NCI-H226 (cell line): ENCODE results near the gene CYP4Z1.
"Not testable (repeated sequence)": the region's sequence is repeated elsewhere in the genome, so short reads cannot be mapped to it uniquely, and the experiment has no call there.

Source experiments
- DNase-seq: peaks from one replicate; pipeline ENCODE4 v3.0.0-alpha.2; 2015

CYP4Z1 gene

GRCh38 chr1:47128854-47129253 is 61.8 kb downstream of the CYP4Z1 start:
- DNase-seq, result not testable (repeated sequence)

DNA sequence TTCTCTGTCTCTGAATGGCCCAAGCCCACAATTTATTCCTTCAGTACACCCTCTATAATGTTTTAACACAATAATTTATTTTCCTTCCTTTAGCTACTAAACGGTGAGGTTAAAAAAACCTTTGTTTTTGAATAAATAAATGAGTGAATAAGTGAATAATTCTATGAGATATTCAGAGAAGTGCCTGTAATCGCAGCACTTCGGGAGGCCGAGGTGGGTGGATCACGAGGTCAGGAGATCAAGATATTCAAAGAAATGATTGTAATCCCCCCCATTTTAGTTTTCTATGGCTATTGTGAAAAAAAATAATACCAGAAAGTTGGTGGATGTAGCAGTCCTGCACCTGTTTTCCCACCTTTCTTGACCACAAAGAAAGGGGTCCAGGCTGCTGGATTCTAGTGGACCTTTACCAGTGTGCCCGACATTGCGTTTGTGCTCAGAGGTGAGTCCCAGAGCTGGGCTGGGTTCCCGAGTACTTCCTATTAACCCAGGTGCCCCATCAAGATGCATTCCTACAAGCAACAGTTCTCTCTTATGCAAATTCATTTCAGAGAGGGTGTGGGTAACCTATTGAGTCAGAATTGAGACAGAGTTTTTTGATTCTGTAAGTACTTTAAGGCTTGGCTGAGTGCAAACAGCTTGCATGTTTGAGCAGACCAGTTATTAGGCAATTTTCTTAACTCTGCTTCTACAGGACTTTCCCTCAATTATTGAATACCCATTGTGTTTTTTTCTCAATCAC is 62.6 kb downstream of the CYP4Z1 start:
- DNase-seq, result not testable (repeated sequence)

DNA sequence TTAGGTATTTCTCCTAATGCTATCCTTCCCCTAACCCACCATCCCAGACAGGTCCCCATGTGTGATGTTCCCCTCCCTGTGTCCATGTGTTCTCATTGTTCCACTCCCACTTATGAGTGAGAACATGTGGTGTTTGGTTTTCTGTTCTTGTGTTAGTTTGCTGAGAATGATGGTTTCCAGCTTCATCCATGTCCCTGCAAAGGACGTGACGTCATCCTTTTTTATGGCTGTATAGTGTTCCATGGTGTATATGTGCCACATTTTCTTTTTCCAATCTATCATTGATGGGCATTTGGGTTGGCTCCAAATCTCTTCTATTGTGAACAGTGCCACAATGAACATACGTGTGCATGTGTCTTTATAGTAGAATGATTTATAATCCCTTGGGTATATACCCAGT is 65.6 kb downstream of the CYP4Z1 start:
- DNase-seq, result not testable (repeated sequence)

DNA sequence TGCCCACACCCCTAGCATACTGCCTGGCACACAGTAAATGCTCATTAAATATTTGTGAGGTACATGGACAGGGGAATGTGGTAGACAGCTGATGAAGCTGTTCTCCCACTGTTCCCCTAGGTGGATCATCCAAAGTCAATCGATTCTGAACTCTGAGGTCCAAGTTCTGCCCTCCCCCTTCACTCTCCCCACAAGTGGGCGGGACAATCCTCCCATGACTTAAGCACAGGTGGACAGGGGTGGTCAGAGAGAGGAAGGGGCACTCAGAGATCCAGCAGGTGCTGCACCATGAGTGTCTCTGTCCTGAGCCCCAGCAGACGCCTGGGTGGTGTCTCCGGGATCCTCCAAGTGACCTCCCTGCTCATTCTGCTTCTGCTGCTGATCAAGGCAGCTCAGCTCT is 70.2 kb downstream of the CYP4Z1 start, which contains the start of gene CYP4A22:
Gene CYP4A22, plus strand, starts transcription at position 244 of the 400 bp plus-strand sequence. Its CDS starts 45 bp downstream, at position 289.
- no peak for DNase-seq

DNA sequence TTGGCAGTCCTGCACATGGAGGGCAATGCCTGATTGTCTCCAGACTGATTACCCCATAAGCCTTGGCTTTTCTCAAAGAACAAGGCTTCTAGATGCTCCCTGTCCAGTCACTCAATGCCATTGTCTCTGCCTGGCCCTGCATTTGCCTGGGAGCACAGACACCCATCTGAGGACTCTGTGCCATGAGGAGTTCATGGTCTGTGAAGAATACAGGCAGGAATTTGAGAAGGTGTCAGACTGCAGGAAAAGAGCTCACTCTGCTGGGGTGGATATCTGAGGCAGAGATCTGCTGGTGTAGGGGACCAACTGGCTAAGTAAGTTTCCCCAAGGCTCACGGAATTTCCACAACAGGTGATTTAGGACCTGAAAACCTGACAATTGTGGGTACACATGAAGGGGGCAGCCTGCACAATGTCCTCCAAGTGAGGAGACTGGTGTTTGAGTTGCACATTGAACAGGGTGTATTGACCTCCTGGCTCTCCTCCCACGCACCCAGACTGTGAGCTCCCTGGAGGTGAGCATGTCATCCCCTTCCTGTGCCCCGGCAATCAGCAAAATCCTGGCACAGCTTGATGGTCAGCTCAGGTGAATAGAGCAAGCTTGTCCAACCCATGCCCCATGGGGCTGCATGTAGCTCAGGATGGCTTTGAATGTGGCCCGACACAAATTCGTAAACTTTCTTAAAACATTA is 71.0 kb downstream of the CYP4Z1 start:
- no peak for DNase-seq

- not testable (repeated sequence) for DNase-seq
These were observed 73.3 kb downstream of the CYP4Z1 start for GRCh38 chr1:47140358-47140757.

- DNase-seq, result not testable (repeated sequence)
These were observed 76.6 kb downstream of the CYP4Z1 start for GRCh38 chr1:47143654-47144053.

- DNase-seq, result not testable (repeated sequence)
These were observed 79.5 kb downstream of the CYP4Z1 start for GRCh38 chr1:47146495-47146894.

- no peak for DNase-seq
These were observed 80.2 kb downstream of the CYP4Z1 start for GRCh38 chr1:47147047-47147785.

GRCh38 chr1:47149162-47149561 is 82.1 kb downstream of the CYP4Z1 start:
- not testable (repeated sequence) for DNase-seq

DNA sequence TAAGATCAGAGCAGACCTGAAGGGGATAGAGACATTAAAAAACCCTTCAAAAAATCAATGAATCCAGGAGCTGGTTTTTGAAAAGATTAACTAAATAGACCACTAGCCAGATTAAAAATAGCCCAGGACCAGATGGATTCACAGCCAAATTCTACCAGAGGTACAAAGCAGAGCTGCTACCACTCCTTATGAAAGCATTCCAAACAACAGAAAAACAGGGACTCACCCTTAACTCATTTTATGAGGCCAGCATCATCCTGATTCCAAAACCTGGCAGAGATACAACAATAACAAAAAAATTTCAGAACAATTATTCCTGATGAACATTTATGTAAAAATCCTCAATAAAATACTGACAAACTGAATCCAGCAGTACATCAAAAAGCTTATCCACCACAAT is 89.4 kb downstream of the CYP4Z1 start:
- not testable (repeated sequence) for DNase-seq

GRCh38 chr1:47157957-47158356 is 90.9 kb downstream of the CYP4Z1 start:
- DNase-seq, result not testable (repeated sequence)

DNA sequence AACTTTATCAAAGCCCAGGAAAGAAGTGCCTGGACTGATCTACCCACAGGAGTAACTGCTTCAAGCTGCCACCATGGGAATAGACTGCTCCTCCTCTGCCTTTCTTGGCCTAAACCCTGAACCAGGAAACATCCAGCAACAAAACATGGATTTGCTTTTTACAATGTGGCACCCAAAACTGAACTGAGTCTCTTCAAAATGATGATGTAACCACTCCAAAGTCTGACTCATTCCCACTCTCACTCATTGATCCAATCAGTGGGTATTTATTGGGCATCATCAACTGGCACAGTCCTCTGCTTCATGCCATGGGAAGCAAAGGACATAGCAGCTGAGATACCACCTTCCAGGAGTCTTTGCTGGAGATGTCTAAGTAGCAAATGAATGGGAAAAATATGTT is 93.7 kb downstream of the CYP4Z1 start:
- DNase-seq, result no peak

DNA sequence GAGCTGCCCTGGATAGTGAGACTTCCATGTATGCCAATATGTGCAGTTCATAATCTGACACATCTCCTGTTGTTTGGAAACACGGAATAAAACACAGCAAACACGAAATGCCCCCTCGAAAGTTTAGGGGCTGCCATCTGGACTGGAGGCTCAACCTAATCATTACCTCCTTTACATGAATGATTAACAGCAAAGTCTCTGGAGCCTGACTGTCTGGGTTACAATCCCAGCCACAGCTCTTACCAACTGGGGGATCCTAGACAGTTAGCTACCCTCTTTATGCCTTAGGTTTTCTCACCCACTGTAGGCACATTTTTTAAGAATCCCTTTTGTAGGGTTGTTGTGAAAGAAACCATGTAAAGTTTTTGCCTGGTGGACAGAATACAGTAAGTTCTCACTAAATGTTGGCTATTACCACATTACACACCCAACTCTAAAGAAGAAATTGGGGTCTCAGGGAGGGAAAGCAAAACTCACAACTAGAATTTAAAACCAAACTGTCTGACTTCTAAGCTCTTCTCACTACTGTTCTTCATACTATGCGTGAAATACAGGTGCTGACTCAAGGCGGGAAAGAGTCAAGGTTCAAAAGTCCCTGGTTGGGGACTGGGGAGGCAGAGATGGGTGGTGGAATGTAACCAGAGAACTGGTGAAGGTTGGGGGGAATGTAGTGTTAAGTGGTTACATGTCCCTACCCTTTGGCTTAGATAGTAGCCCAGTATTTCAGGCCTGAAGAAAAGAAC is 94.4 kb downstream of the CYP4Z1 start:
- DNase-seq, result no peak

- no peak for DNase-seq
These were observed 97.5 kb downstream of the CYP4Z1 start for GRCh38 chr1:47164552-47164951.
